Ovary (tissue), 9 donors: Measurements from ENCODE around the gene ZNF560. TPM values are rescaled to one million over a fixed set of nuclear protein-coding genes. Genes with fewer than 3 reads are reported as not detected.

Experiments
- DNase-seq, 5 donors: peaks; one replicate each; pipeline ENCODE4 v3.0.0-alpha.2; 2019 to 2020
- H3K27ac ChIP-seq, 2 donors: fragments of 200-600 bp; one replicate each; pipeline versions ENCODE4 v1.5.1 to v1.8.0; 2019 to 2022
- H3K27me3 ChIP-seq: fragments of 200-600 bp; one replicate; pipeline ENCODE4 v1.8.0; 2022
- H3K36me3 ChIP-seq: fragments of 200-600 bp; sonication (generic); one replicate; pipeline ENCODE4 v1.5.1; 2019
- H3K4me1 ChIP-seq: one replicate; pipeline ENCODE4 v1.8.1; 2013; ENCODE audit warnings: mild to moderate bottlenecking, moderate library complexity; ENCODE audit not compliant: insufficient read depth
- H3K4me3 ChIP-seq: fragments of 200-600 bp; sonication (generic); one replicate; pipeline ENCODE4 v1.5.1; 2017
- H3K9me3 ChIP-seq, 2 donors: fragments of 200-600 bp in 1 of 2; sonication (generic) in 1 of 2; one replicate each; pipeline versions ENCODE4 v1.5.1 to v1.8.1; 2013 to 2019; ENCODE audit warnings: mild to moderate bottlenecking in 1 of 2, moderate library complexity in 1 of 2
- EP300 ChIP-seq: sonication (generic); formaldehyde crosslinking; IDR thresholded peaks from one replicate; pipeline ENCODE4 v1.6.1; 2017; ENCODE audit warnings: antibody characterized with exemption
- POLR2A ChIP-seq: fragments of 450-650 bp; IDR thresholded peaks from one replicate; pipeline ENCODE4 v1.6.1; 2017; ENCODE audit warnings: antibody characterized with exemption, mild to moderate bottlenecking, moderate library complexity
- WGBS, 3 donors: extraction: QIAGEN DNeasy Blood & Tissue Kit in 1 of 3; methylation state at CpG; one replicate each; pipeline versions ENCODE4 v1.1.5 to v1.1.7; 2013 to 2017; 5-methylcytosine and 5-hydroxymethylcytosine counted together
- intact Hi-C, 4 donors: fragments of 100-400 bp; cut with DNase I; formaldehyde crosslinking; loops; one replicate each; pipeline versions ENCODE4 v1.11.0 to v1.15.1; 2022 to 2023
- polyA plus RNA-seq, 2 donors: library from polyadenylated mRNA; stranded (reverse); fragments of 200-250 nt in 1 of 2; fragments of 350-450 nt in 1 of 2; fragmentation: Illumina TruSeq in 1 of 2; extraction: RNeasy Lipid Tissue Mini Kit (QIAGEN cat#74804) in 1 of 2; gene quantifications; one replicate each; pipeline ENCODE4 v1.2.3, GENCODE V29; 2013 to 2014
- total RNA-seq, 7 donors: library from RNA; depleted of rRNA in 2 of 7; stranded (reverse); fragments of >200 nt in 2 of 7; fragmentation: NEBNext Ultra II Directional in 3 of 7; extraction: Animal tissue kit (Norgen Biotek cat#: 25700) in 3 of 7; gene quantifications; one replicate each; pipeline versions ENCODE4 v1.1.0 to v1.2.4, GENCODE V29; 2016 to 2023
- TF ChIP-seq, protein P1 (sequence below), 3 donors: fragments of 450-650 bp in 2 of 3; fragments of 200-600 bp in 1 of 3; IDR thresholded peaks; one replicate each; pipeline versions ENCODE4 v1.5.1 to v1.8.0; 2016 to 2022; ENCODE audit warnings: antibody characterized with exemption in 3 of 3, mild to moderate bottlenecking in 1 of 3
- donor health status: DM: no; HTN: no; CAD: no; lungs with moderate emphysema.
- donor health status: DM: no; HTN: no; CAD: no.
- donor health status: Bipolar disorder and iron deficiency.
- donor health status: DM: yes; HTN: yes; CAD: no.
- donor health status: DM: no; HTN: no; CAD: no.
- donor health status: DM: yes; HTN: yes; CAD: no.

The ZNF560 gene
- total and polyA plus RNA-seq, 9 donors = 0.07 to 0.38 (median 0.22) TPM; not detected in 3

DNA sequence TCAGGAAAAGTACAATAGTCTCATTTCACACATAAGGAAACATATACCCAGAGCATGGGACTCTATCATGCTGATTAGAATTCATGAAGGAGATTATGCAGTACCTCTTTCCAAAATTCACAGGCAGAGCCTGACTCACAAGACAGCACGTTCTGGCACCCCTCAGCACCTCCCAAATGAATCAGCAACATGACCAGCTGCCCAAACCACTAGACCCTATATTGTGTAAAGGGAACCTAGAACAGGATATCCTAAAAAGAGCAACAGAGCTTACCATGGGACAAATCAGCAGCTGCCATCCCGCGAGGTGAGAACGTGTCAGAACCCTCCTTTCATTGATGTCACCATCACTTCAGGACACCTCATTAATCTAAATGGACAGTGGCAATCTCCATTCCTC lies 37.5 kb upstream of the ZNF560 start:
- TF ChIP-seq EP300 (no peak), POLR2A (no peak)
- TF ChIP-seq, protein P1, sequence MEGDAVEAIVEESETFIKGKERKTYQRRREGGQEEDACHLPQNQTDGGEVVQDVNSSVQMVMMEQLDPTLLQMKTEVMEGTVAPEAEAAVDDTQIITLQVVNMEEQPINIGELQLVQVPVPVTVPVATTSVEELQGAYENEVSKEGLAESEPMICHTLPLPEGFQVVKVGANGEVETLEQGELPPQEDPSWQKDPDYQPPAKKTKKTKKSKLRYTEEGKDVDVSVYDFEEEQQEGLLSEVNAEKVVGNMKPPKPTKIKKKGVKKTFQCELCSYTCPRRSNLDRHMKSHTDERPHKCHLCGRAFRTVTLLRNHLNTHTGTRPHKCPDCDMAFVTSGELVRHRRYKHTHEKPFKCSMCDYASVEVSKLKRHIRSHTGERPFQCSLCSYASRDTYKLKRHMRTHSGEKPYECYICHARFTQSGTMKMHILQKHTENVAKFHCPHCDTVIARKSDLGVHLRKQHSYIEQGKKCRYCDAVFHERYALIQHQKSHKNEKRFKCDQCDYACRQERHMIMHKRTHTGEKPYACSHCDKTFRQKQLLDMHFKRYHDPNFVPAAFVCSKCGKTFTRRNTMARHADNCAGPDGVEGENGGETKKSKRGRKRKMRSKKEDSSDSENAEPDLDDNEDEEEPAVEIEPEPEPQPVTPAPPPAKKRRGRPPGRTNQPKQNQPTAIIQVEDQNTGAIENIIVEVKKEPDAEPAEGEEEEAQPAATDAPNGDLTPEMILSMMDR (IDR thresholded peaks at IDR 0.05) = no peak
- intact Hi-C loops = no loop called here

DNA sequence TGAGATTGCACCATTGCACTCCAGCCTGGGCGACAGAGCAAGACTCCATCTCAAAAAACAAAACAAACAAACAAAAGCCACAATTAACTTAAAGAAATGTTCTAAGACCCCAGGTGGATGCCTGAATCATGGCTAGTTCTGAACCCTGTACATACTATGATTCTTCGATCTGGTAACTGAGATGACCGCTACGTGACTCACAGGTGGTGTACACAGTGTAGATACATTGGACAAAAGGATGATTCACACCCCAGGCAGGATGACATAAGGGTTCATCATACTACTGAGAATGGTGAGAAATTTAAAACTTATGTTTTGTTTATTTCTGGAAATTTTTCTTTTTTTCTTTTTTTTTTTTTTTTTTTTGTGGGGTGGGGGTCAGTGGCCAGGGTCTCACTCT lies 33.5 kb upstream of the ZNF560 start:
- TF ChIP-seq, protein P1 (IDR thresholded peaks at IDR 0.05) = no peak
- TF ChIP-seq POLR2A = no peak
- no peak for TF ChIP-seq EP300
- no peak overlapping the region for H3K4me3 ChIP-seq
- no peaks in the 10 kb centered on the region for H3K4me1 ChIP-seq
- peaks cover 10 to 95% of the 10 kb centered on the region in 2 donors for H3K9me3 ChIP-seq
- no peak for DNase-seq
- no peaks in the 10 kb centered on the region for H3K27me3 ChIP-seq
- peaks cover 17% of the 10 kb centered on the region for H3K36me3 ChIP-seq
- intact Hi-C loops = no loop called here
- 83 to 99% (median 98%) methylated on average over 4 of the region's 4 CpGs for WGBS, 3 donors
- no peak overlapping the region for H3K27ac ChIP-seq

More for the DNA sequence above, 37.5 kb upstream of the ZNF560 start:
- whole genome bisulfite sequencing, 3 donors = 93 to 98% (median 98%) methylated on average over 4 of the region's 4 CpGs
- Histone ChIP-seq H3K4me3 (no peak overlapping the region), H3K36me3 (peaks cover 2% of the 10 kb centered on the region), H3K9me3 (peaks cover 0 to 56% of the 10 kb centered on the region in 2 donors), H3K27me3 (no peaks in the 10 kb centered on the region), H3K4me1 (peaks cover 3% of the 10 kb centered on the region), H3K27ac (no peak overlapping the region)
- DNase-seq = no peak

DNA sequence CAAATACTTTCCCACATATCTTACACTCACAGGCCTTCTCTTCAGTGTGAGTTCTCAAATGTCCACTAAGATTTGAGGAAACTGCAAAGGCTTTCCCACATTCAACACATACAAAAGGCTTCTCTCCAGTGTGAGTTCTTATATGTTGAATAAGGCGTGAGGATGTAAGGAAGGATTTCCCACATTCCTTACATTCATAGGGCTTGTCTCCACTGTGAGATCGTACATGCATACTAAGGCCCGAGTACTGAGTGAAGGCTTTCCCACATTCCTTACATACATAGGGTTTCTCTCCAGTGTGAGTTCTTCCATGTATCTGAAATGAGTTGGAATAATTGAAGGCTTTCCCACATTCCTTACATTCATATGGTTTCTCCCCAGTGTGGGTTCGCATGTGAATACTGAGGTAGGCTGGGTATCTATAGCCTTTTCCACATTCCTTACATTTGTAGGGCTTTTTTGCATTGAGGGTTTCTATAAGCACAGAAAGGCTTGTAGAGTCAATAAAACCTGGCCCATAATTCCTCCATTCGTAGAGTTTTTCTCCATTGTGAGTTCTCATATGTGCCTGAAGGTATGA lies 30.4 kb upstream of the ZNF560 start:
- no peak for TF ChIP-seq EP300
- TF ChIP-seq POLR2A = no peak
- TF ChIP-seq, protein P1 (IDR thresholded peaks at IDR 0.05) = no peak

DNA sequence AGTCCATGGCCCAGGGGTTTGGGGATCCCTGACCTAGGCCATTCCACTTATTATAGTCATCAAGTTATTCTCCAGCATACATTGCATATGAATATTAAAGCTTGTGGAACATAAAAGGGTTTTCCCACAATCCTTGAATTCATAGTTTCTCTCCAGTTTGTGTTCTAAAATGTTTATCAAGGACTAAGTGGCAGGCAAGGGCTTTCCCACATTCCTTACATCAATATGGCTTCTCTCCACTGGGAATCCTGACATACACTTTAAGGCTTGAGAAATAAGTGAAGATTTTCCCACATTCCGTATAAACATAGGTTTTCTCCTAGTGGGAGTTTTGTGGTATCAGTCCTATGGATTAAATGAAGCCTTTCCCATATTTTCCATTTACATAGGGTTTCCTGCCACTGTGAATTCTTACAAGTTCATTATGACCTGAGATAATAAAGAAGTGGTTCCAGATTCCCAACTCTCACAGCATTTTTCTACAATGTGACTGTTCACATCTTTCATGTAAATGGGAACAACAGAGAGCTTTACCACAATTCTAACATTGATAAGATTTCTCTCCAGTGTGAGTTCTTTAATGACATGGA lies 25.6 kb upstream of the ZNF560 start:
- WGBS, 3 donors = 98 to 100% (median 99%) methylated on average over 1 of the region's 1 CpG
- intact Hi-C loops = no loop called here
- TF ChIP-seq, protein P1 (IDR thresholded peaks at IDR 0.05) = no peak
- TF ChIP-seq EP300 = no peak
- TF ChIP-seq POLR2A = no peak
- Histone ChIP-seq H3K27ac (no peak overlapping the region), H3K4me3 (no peak overlapping the region), H3K27me3 (no peaks in the 10 kb centered on the region), H3K9me3 (peaks cover 15 to 62% of the 10 kb centered on the region in 2 donors), H3K36me3 (peaks cover 6% of the 10 kb centered on the region), H3K4me1 (no peaks in the 10 kb centered on the region)
- DNase-seq = no peak

More for the DNA sequence above, 30.4 kb upstream of the ZNF560 start:
- Histone ChIP-seq H3K9me3 (peaks cover 17 to 84% of the 10 kb centered on the region in 2 donors), H3K4me1 (no peaks in the 10 kb centered on the region), H3K27me3 (no peaks in the 10 kb centered on the region), H3K4me3 (no peak overlapping the region), H3K27ac (no peak overlapping the region), H3K36me3 (peaks cover 17% of the 10 kb centered on the region)
- intact Hi-C loops = no loop called here
- 98 to 99% (median 99%) methylated on average over 5 of the region's 5 CpGs for WGBS, 3 donors
- no peak for DNase-seq
